Measurements from ENCODE around the gene TMEM26.
"Not testable (repeated sequence)": the region's sequence is repeated elsewhere in the genome, so short reads cannot be mapped to it uniquely, and the experiment has no call there.

TMEM26 gene

GRCh38 chr10:61398366-61399129 lies 54.6 kb downstream of the TMEM26 start:
- TF ChIP-seq ZNF274 (IDR thresholded peaks at IDR 0.05; ENCODE audit: low read depth, low read length), result no peak
- H3K4me3 ChIP-seq (ENCODE audit: low read length), result no peak overlapping the region

- H3K4me3 ChIP-seq (ENCODE audit: low read length), result no peak overlapping the region
- no peak for TF ChIP-seq ZNF274 (IDR thresholded peaks at IDR 0.05; ENCODE audit: low read depth, low read length)
Measured at GRCh38 chr10:61397175-61397986, 55.8 kb downstream of the TMEM26 start.

- no peak overlapping the region for H3K4me3 ChIP-seq (ENCODE audit: low read length)
- no peak for TF ChIP-seq ZNF274 (IDR thresholded peaks at IDR 0.05; ENCODE audit: low read depth, low read length)
Measured at GRCh38 chr10:61391281-61391680, 61.9 kb downstream of the TMEM26 start.

GRCh38 chr10:61390851-61391250 lies 62.3 kb downstream of the TMEM26 start:
- no peak for TF ChIP-seq ZNF274 (IDR thresholded peaks at IDR 0.05; ENCODE audit: low read depth, low read length)
- no peak overlapping the region for H3K4me3 ChIP-seq (ENCODE audit: low read length)

- no peak overlapping the region for H3K4me3 ChIP-seq (ENCODE audit: low read length)
- no peak for TF ChIP-seq ZNF274 (IDR thresholded peaks at IDR 0.05; ENCODE audit: low read depth, low read length)
Measured at GRCh38 chr10:61389887-61390286, 63.3 kb downstream of the TMEM26 start.

GRCh38 chr10:61388986-61389385 lies 64.2 kb downstream of the TMEM26 start:
- not testable (repeated sequence) for H3K4me3 ChIP-seq (ENCODE audit: low read length)

GRCh38 chr10:61385231-61386001 lies 67.8 kb downstream of the TMEM26 start:
- no peak overlapping the region for H3K4me3 ChIP-seq (ENCODE audit: low read length)
- TF ChIP-seq ZNF274 (IDR thresholded peaks at IDR 0.05; ENCODE audit: low read depth, low read length), result no peak

GRCh38 chr10:61381153-61381552 lies 72.0 kb downstream of the TMEM26 start:
- H3K4me3 ChIP-seq (ENCODE audit: low read length), result not testable (repeated sequence)

- TF ChIP-seq ZNF274 (IDR thresholded peaks at IDR 0.05; ENCODE audit: low read depth, low read length), result no peak
- no peak overlapping the region for H3K4me3 ChIP-seq (ENCODE audit: low read length)
Measured at GRCh38 chr10:61378865-61379264, 74.3 kb downstream of the TMEM26 start.

GRCh38 chr10:61376908-61377368 lies 76.2 kb downstream of the TMEM26 start:
- no peak for TF ChIP-seq ZNF274 (IDR thresholded peaks at IDR 0.05; ENCODE audit: low read depth, low read length)
- no peak overlapping the region for H3K4me3 ChIP-seq (ENCODE audit: low read length)

- TF ChIP-seq ZNF274 (IDR thresholded peaks at IDR 0.05; ENCODE audit: low read depth, low read length), result no peak
- H3K4me3 ChIP-seq (ENCODE audit: low read length), result no peak overlapping the region
Measured at GRCh38 chr10:61376377-61376776, 76.8 kb downstream of the TMEM26 start.

- no peak overlapping the region for H3K4me3 ChIP-seq (ENCODE audit: low read length)
- TF ChIP-seq ZNF274 (IDR thresholded peaks at IDR 0.05; ENCODE audit: low read depth, low read length), result no peak
Measured at GRCh38 chr10:61366365-61366764, 86.8 kb downstream of the TMEM26 start.

GRCh38 chr10:61364619-61365018 lies 88.6 kb downstream of the TMEM26 start:
- TF ChIP-seq ZNF274 (IDR thresholded peaks at IDR 0.05; ENCODE audit: low read depth, low read length), result no peak
- H3K4me3 ChIP-seq (ENCODE audit: low read length), result no peak overlapping the region

GRCh38 chr10:61363006-61363405 lies 90.2 kb downstream of the TMEM26 start:
- no peak for TF ChIP-seq ZNF274 (IDR thresholded peaks at IDR 0.05; ENCODE audit: low read depth, low read length)
- no peak overlapping the region for H3K4me3 ChIP-seq (ENCODE audit: low read length)

All from GM08714 (cell line).